Head of caudate nucleus (tissue), 42 donors: ENCODE measurements around the gene TMEM11.
"Not testable (repeated sequence)": the region's sequence is repeated elsewhere in the genome, so short reads cannot be mapped to it uniquely, and the experiment has no call there.

Experiments used
- DNase-seq, 42 donors: peaks; one replicate each; pipeline versions ENCODE4 v3.0.0 to v3.0.0-alpha.2; 2020 to 2021; ENCODE audit warnings: mixed read lengths in 7 of 42
- intact Hi-C: fragments of 100-400 bp; cut with DNase I; formaldehyde crosslinking; loops from one replicate; pipeline ENCODE4 v1.15.0; 2022

TMEM11 gene

DNA sequence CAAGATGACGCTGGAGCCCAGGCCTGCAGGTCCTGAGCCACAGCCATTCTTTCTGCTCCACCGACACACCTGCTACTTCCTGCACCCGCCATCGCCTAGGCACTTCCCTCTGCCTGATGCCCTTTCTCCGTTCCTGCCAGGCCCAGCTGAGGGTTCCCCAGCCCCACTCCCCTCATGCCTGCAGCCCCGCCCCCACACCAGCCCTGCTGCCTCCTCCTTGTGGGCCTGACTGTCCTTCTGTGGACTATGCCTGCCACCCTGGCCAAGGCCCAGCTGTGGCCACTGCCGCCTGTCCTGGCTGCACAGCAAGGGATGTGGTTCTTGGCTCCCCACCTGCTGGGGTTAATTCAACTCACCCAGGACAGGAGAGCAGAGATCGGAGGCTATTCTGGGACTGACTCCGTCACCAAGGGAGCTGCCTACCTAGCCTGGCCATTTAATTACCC is 31.7 kb upstream of the TMEM11 start:
- intact Hi-C loops = loop anchor here (10.0 kb wide), 1 partner anchor 131 kb away; no protein-coding TSS in a partner anchor
- no peak for DNase-seq

DNA sequence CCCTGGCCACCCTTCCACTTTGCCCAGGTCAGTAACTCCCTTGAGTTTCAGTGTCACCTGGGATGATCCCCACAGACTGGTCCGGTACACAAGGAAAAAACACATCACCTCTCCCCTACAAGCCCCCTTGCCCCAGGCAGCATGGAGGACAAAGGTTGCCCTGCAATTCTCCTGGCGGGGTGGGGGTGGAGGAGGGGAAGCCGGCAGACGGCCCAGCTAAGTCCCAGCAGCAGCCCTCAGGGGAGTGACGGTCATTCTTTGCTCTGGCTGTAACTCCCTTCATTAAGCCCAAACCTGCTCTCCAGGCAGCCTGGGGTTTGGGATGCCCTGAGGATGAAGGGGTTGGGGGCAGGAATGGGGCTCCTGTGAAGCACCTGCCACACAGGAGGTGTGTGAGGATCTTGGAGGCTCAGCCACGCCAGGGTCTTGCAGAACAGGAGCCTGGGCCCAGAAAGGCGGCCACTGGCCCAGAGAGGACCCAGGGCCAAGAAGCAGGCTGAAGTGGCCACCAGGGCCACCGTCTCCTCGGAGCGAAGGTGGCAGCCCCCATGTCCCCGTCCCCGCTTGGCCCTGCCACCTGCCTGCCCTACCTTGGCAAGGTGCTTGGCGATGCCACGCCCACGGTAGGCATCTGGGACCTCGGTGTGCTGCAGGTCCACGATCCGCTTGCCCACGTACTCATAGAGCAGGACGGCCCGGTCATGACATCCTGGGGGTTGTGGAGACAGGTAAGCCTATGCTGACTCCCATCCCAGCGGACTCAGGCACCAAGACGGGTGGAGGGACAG is 29.7 kb upstream of the TMEM11 start:
- DNase-seq = no peak
- intact Hi-C loops = loop anchor here (10.0 kb wide), 1 partner anchor 129 kb away; no protein-coding TSS in a partner anchor

GRCh38 chr17:21242780-21243515 is 29.0 kb upstream of the TMEM11 start:
- intact Hi-C loops = loop anchor here (10.0 kb wide), 1 partner anchor 128 kb away; no protein-coding TSS in a partner anchor
- no peak for DNase-seq

GRCh38 chr17:21242026-21242697 is 28.2 kb upstream of the TMEM11 start:
- DNase-seq = no peak
- intact Hi-C loops = loop anchor here (10.0 kb wide), 1 partner anchor 127 kb away; no protein-coding TSS in a partner anchor

GRCh38 chr17:21241564-21241963 is 27.6 kb upstream of the TMEM11 start:
- no peak for DNase-seq
- intact Hi-C loops = loop anchor here (10.0 kb wide), 1 partner anchor 127 kb away; no protein-coding TSS in a partner anchor

DNA sequence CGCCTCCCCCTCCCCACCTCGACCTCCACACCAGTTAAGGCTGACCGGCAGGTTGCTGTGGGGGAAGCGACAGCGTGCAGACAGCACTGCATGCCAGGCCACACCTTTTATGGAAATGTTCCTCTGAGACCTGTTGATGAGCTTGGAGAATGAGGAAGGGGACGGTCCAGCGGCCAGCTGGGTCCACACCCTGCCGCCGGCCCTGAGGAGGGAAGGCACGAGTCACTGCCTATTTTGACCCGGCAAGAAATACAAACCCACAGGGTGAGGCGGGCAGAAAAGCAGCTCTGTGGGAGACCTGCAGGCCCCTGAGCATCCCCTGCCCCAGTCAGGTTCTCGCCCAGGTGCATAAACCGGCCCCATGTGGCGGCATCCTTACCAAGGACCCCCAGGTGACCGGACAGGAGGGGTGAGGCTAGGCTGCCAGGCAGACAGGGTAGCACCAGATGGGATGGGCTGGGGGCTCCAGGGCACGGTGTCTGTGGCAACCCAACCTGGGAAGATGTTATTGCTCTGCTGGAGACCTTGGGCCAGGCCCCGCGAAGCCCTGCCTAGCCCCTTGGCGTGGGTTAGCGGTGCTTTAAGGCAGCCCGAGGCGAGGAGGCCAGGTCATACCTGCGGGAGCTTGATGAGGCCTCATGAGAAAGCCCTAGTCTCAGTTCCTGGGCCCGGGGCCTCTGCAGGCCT is 26.6 kb upstream of the TMEM11 start:
- intact Hi-C loops = loop anchor here (10.0 kb wide), 1 partner anchor 126 kb away; no protein-coding TSS in a partner anchor
- DNase-seq = no peak

GRCh38 chr17:21239680-21240368 is 25.9 kb upstream of the TMEM11 start:
- intact Hi-C loops = loop anchor here (10.0 kb wide), 1 partner anchor 125 kb away; no protein-coding TSS in a partner anchor
- DNase-seq = no peak

- intact Hi-C loops = no loop called here
- DNase-seq = no peak
These were observed 22.0 kb upstream of the TMEM11 start for GRCh38 chr17:21235921-21236320.

DNA sequence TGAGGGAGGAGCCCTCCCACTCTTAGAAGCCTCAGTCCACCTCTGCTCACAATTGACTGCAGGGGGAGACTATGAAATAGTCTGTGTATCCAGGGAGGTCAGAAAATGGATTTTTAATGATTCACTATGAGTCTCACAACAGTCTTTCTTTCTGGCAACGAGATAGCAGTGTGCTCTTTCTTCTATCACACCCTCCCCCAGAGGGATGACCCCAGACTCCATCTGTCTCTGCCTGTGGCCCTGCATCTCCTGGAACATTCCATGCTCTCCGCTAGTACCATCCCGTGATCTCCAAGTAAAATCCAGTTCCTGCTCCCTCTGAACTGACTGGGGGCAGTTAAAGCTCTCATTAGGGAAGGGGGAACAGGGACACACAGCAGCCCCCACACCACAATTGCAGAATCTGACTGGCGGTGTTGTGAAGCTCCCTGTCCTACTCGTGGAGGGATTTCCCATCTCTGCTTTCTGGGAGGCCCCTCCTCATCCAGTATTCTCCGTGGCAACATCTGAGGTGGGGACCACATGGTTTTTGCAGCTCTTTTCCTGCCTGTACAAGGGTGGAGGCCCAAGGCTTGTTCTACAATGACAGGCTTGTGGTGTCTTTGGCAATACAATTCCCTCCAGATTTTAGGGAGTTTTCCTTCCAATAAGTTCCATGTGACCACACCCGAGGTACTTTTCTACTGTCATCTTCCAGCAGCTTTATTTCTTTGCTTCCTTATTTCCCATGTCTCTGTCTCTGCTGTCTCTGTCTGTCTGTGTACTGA is 19.8 kb upstream of the TMEM11 start:
- intact Hi-C loops = no loop called here
- DNase-seq = no peak

DNA sequence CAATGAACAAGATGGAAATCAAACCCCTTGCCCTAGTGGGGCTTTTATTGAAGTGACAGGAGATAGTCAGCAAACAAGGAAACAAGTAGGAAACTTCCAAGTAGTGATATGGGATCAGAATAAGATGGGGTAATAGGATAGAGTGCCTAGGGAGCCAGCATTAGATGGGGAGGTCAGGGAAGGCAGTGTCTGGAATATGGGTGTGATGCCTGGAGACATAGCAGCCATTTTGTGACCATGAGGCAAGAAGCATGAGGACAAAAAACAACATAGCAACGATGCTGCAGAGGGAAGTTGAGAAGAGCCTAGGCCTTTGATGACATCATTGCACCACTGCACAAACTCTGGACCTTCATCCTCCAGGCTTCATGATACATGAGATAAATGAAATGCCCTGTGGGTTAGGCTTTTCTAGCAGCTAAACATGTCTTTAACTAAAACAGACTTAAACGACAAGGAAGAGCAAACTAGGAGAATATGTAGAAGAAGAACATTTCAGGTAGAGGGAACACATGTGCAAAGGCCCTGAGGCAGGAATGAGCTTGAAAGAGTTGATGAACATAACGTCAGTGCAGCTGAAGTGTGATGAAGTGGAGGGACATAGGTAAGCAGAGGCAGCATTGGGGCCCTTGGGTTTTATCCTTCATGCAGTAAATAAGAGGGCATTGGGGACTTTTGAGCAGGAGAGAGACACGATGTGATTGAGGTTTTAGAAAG is 18.2 kb upstream of the TMEM11 start:
- intact Hi-C loops = no loop called here
- DNase-seq = no peak

GRCh38 chr17:21231533-21231932 is 17.6 kb upstream of the TMEM11 start:
- intact Hi-C loops = no loop called here
- no peak for DNase-seq

GRCh38 chr17:21228845-21229244 is 14.9 kb upstream of the TMEM11 start:
- no peak for DNase-seq
- intact Hi-C loops = no loop called here

GRCh38 chr17:21228111-21228510 is 14.2 kb upstream of the TMEM11 start:
- DNase-seq = no peak
- intact Hi-C loops = no loop called here

GRCh38 chr17:21227277-21227676 is 13.3 kb upstream of the TMEM11 start:
- intact Hi-C loops = not testable (repeated sequence)

GRCh38 chr17:21223086-21223485 is 9.1 kb upstream of the TMEM11 start:
- intact Hi-C loops = no loop called here
- DNase-seq = no peak

More at GRCh38 chr17:21227277-21227676, 13.3 kb upstream of the TMEM11 start:
- not testable (repeated sequence) for DNase-seq

DNA sequence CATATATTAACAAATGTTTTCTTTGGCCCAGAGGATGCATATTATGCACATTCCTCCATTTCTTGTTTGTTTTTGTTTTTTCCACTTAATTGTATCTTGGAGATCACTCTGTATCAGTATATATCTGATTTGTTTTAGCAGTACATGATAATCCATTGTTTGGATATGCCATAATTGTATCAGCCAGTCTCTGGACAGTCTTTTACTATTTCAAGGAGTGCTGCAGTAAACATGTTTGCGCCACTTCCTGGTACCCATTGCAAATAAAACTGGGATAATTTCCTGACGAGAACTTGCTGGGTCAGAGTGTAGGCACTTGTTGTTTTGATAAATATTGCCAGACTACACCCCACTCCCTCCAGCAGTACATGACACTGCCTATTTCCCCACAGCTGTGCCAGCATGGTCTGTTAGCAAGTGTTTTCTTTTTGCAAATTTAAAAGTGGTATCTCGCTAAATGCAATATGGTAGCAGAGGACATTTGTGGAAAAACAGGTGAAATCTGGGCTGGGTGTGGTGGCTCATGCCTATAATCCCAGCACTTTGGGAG is 4.9 kb upstream of the TMEM11 start:
- intact Hi-C loops = loop anchor here (10.0 kb wide), 1 partner anchor 104 kb away; no protein-coding TSS in a partner anchor
- DNase-seq = no peak
